HG03457 (cell line): ENCODE measurements around the gene CHRM4.

Experiments used
- ATAC-seq: cut with Tn5 transposase; IDR thresholded peaks from one replicate; pipeline ENCODE4 v1.9.1; 2021; ENCODE audit warnings: moderate number of reproducible peaks; ENCODE audit not compliant: unreplicated experiment

Gene CHRM4

DNA sequence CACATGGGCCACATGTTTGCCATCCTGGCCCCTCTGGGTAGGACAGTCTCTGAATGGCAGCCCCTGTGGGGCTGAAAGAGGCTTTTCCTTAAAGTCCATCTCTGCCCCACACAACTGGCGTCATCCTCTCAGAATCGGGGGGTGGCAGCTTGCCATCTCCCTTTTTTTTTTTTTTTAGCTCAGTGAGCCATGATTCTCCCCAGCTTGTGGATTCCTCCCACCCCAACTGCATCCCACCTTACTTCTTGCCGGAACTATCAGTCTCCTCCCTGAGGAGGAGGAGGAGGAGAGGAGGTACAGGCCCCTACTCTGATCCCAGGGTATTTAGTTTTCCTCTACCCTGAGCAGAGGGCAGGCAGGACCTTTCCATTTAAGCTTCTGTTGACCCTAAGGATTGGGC lies 40.9 kb downstream of the CHRM4 start:
- ATAC-seq = no peak

DNA sequence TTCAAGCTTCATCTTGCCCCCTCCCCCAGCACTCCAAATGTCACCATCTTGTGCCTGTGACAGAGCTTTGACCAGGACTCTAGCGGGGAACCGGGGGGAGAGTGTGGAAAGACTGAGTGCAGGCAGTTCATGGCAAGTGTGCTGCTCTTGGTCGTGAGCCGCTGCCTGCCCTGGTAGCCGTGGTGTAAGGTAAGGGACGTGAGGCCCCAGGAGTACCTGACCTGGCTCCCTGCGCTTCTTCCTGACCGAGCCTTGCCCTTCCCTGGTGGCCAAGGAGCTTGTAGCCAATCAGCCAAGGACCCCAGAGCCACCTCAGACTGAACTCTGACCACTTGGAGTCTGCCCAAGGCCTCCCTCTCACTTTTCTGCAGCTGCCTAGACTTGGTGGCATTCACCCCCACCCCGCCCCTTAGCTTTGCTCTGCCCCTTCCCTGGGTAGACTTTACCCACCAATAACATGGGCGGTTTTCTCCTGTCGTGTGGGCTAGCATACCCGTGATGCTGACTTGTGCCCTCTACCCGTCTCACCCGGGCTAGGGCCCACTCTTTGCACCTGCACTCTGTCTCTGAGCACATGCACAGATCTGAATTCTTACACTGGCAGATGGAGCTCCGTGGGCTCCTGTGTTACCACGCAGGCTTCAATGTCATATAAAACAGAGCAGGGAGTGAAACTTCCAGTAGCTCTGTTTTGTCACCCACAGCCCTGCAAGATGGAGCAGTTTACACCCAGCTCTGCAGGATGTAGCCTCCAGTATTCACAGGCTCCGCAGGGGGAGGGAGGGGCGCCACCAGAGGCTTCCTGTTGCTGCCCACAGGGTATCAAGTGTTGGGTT lies 42.8 kb downstream of the CHRM4 start:
- ATAC-seq = no peak

- no peak for ATAC-seq
Observed at GRCh38 chr11:46347637-46348311, 43.8 kb downstream of the CHRM4 start.

- peak; percentile 53 for ATAC-seq
Observed at GRCh38 chr11:46346886-46347636, 44.5 kb downstream of the CHRM4 start, which contains the start of gene DGKZ. TSS of gene DGKZ (plus strand) at chr11:46347463. CDS start at chr11:46347660, 197 bp downstream.

GRCh38 chr11:46345881-46346484 lies 45.6 kb downstream of the CHRM4 start:
- no peak for ATAC-seq

GRCh38 chr11:46345131-46345597 lies 46.4 kb downstream of the CHRM4 start:
- ATAC-seq = no peak

DNA sequence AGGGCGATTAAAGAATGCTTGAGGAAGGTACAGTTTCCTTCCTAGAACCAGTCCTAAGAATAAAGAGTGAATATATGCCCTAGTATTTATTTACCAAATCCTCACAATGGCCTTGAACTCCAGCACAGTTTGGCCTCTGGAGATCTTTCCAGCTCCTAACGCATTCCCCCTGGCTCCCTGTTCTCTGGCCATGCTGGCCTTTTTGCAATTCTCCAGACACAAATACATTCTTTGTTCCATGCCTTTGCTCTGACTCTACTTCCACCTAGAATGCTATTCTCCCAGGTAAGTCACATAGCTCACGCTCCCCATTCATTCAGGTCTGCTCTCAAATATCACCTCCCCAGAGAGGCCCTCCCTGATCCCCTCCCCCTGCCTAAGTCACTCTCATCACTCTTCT lies 48.1 kb downstream of the CHRM4 start:
- ATAC-seq = no peak

GRCh38 chr11:46342239-46342638 lies 49.3 kb downstream of the CHRM4 start:
- no peak for ATAC-seq

DNA sequence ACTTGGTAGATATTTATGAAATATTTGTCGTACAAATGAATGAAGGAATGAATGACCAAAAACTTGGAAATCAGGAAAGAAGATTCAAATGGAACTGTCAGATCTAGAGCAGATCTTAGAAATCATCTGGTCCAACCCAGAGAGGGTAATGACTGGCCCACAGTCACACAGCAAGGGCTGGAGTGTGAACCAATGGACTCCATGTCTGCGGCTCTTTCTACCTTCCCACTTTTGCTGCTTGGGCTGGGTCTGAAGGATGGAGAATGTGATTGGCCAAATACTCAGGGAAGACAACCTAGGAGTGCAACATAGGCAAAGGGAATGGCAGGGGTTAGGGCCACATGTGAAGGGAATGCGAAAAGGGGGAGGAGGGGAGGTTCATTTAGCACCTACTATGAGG lies 50.1 kb downstream of the CHRM4 start:
- ATAC-seq = no peak

DNA sequence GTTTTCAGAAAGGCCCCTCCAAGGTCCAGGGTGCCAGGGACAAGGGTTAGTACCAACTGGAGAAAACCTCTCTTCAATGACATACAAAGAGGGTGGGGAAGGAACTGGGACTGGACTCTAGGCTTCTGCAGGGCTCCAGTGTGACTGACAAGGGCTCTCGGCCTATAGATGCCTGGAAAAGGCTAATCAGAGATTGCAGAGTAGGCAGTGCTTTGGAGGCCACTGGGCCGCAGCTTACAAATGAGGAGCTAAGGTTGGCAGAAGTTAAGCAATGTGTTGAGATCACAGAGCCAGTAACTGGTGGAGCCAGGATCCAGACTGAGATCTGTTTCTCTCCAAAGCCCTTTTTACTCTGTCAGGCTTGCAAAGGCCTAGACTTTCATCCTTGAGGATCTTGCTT lies 51.8 kb downstream of the CHRM4 start:
- no peak for ATAC-seq

GRCh38 chr11:46338988-46339666 lies 52.4 kb downstream of the CHRM4 start:
- ATAC-seq = no peak

DNA sequence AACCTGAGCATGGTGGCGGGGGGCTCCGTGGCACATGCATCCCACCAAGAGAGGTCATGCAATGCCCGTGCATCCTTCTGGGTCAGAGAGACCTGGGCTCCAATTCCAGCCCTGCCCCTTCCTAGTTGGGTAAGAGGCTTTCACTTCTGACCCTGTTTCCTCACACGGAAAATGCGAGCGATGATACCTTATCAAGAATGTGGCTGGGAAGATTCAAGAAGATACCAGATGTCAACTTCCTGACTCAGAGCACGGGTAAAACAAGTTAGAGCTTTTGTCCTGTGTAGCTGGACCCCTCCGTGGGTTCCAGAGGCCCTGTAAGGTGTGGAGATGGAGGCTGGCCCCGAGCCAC lies 53.0 kb downstream of the CHRM4 start:
- no peak for ATAC-seq

GRCh38 chr11:46337626-46338345 lies 53.8 kb downstream of the CHRM4 start:
- no peak for ATAC-seq

DNA sequence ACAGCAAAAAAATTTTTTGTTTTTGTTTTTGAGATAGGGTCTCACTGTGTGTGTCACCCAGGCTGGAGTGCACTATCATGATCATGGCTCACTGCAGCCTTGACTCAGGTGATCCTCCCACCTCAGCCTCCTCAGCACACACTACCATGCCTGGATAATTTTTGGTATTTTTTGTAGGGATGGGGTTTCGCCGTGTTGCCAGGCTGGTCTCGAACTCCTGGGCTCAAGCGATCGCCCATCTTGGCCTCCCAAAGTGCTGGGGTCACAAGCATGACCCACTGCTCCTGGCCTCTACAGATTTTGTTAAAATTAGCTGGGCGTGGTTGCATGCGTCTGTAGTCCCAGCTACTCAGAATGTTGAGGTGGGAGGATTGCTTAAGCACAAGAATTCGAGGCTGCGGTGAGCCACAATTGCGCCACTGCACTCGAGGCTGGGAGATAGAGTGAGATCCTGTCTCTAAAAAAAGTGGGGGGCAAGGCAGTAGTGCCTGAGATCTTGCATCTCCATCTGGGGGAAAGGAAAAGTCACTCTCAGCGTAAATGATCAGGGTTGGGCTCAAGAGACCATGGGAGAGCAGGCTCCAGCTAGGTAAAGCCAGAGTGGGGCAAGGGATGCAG lies 54.9 kb downstream of the CHRM4 start:
- ATAC-seq = no peak

DNA sequence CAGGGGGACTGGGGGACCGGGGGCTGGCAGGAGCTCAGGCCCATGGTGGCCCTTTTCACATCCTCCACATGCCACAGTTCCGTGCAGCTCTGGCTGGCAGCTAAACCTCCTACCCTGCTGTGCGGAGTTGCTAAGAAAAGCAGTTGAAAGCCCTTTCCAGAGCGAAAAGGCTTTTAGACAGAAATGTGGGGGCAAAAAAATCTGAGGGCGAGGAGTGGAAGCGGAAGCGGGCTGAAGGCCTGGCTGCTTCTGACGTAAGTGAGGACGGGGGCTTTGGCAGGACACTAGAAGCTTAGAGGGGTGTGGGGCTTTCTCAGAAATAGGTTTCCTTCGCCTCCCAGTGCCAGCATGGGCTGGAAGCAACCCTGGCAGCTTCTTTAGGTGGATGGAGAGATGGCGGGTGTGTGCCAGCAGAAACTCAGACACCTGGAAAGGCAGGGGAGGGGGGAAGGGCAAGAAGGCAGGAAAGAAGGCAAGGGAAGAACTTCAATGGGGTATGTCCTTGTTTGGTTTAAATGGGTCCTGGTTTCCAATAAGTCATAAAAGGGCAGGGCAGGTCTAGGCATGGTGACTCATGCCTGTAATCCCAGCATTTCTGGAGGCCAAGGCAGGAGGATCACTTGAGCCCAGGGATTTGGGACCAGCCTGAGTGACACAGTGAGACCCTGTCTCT lies 55.5 kb downstream of the CHRM4 start:
- ATAC-seq = no peak

GRCh38 chr11:46335271-46335670 lies 56.3 kb downstream of the CHRM4 start:
- no peak for ATAC-seq

DNA sequence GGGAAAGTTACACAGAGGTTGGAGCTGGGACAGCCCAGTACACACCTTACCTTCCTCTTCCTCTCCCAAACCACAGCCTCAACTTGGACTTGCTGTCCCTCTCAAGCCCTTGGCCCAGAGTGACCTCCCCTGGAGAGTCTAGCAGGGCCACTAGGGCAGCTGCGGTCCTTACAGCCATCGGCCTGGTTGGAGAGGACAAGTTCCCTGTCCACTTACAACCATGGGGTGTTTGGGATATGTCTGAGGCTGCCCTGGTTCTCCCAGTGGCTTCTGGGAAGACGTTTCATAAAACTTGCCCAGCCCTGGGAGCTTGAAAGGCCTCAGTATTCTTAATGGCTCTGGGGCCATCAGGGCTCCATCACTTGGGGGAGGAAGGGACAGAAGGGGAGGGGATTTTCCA lies 57.4 kb downstream of the CHRM4 start:
- ATAC-seq = no peak
